SK-N-SH (cell line): ENCODE measurements around the gene SPINK8. TPM values are rescaled to one million over a fixed set of nuclear protein-coding genes. Genes with fewer than 3 reads are reported as not detected.

ENCODE experiments used
- CTCF ChIA-PET: fragments of 300-600, 350-600 bp; formaldehyde crosslinking; extraction: SDS; loops from one replicate; lab custom pipeline; 2021; lab: Yijun Ruan, JAX
- POLR2A ChIA-PET: fragments of 350-600 bp; sonication (Branson Sonifier 250); formaldehyde crosslinking; extraction: SDS; loops from one replicate; lab custom pipeline; 2020; ENCODE audit warnings: antibody characterized with exemption, inconsistent platforms; lab: Yijun Ruan, JAX
- DNase-seq: peaks from one replicate; pipeline ENCODE4 v3.0.0; 2012
- H2AFZ ChIP-seq: fragments of 200-600 bp; sonication (generic); 2 replicates; pipeline ENCODE4 v1.8.1; 2016; ENCODE audit warnings: antibody characterized with exemption, mild to moderate bottlenecking, low read depth
- H3F3A ChIP-seq: fragments of 200-600 bp; sonication (generic); replicated peaks from 2 replicates; pipeline ENCODE3; 2016; ENCODE audit warnings: antibody characterized with exemption, mild to moderate bottlenecking; ENCODE audit not compliant: insufficient read depth
- H3K27ac ChIP-seq, 2 experiments: fragments of 200-500 bp in 1 of 2; fragments of 200-600 bp in 1 of 2; sonication (Bioruptor generic) in 1 of 2; sonication (generic), shearing (Covaris generic) in 1 of 2; 2 replicates each; pipeline versions ENCODE4 v1.5.1 to v1.6.1; 2014 to 2016; ENCODE audit warnings: low read depth in 2 of 2, inconsistent platforms in 1 of 2, low read length in 1 of 2, mild to moderate bottlenecking in 1 of 2, mixed read lengths in 1 of 2
- H3K27me3 ChIP-seq: fragments of 200-600 bp; sonication (generic), shearing (Covaris generic); 2 replicates; pipeline ENCODE4 v1.6.1; 2016; ENCODE audit warnings: mixed run types; ENCODE audit not compliant: insufficient read depth
- H3K36me3 ChIP-seq, 2 experiments: fragments of 200-500 bp in 1 of 2; fragments of 200-600 bp in 1 of 2; sonication (Bioruptor generic) in 1 of 2; sonication (generic) in 1 of 2; replicated peaks in 1 of 2; 2 replicates each; pipeline versions ENCODE3 to v1.5.1; 2014 to 2016; ENCODE audit warnings: low read length in 1 of 2, mild to moderate bottlenecking in 1 of 2; ENCODE audit not compliant: insufficient read depth in 2 of 2, control insufficient read depth in 1 of 2
- H3K4me1 ChIP-seq, 2 experiments: fragments of 200-500 bp in 1 of 2; fragments of 200-600 bp in 1 of 2; sonication (Bioruptor generic) in 1 of 2; sonication (generic), shearing (Covaris generic) in 1 of 2; 2 replicates each; pipeline versions ENCODE4 v1.5.1 to v1.6.1; 2014 to 2016; ENCODE audit warnings: low read depth in 1 of 2, low read length in 1 of 2, mixed run types in 1 of 2; ENCODE audit not compliant: insufficient read depth in 2 of 2, control insufficient read depth in 1 of 2
- H3K4me2 ChIP-seq: fragments of 200-600 bp; sonication (generic), shearing (Covaris generic); 2 replicates; pipeline ENCODE4 v1.6.1; 2017; ENCODE audit warnings: mixed run types
- H3K4me3 ChIP-seq, 2 experiments: fragments of 200-500 bp in 1 of 2; fragments of 200-600 bp in 1 of 2; sonication (Bioruptor generic) in 1 of 2; sonication (generic), shearing (Covaris generic) in 1 of 2; 2 replicates each; pipeline versions ENCODE4 v1.5.1 to v1.8.1; 2014 to 2016; ENCODE audit warnings: low read depth in 2 of 2, inconsistent platforms in 1 of 2, low read length in 1 of 2, mild to moderate bottlenecking in 1 of 2, mixed read lengths in 1 of 2, moderate library complexity in 1 of 2
- H3K79me2 ChIP-seq: fragments of 200-600 bp; sonication (generic); 2 replicates; pipeline ENCODE4 v1.8.1; 2017; ENCODE audit warnings: mild to moderate bottlenecking; ENCODE audit not compliant: insufficient read depth
- H3K9ac ChIP-seq: fragments of 200-600 bp; sonication (generic); 2 replicates; pipeline ENCODE4 v1.6.1; 2017; ENCODE audit warnings: mixed run types
- H3K9me2 ChIP-seq: fragments of 200-600 bp; sonication (generic); 2 replicates; pipeline ENCODE4 v1.6.1; 2017; ENCODE audit warnings: mixed run types
- H3K9me3 ChIP-seq: fragments of 200-600 bp; sonication (generic); 2 replicates; pipeline ENCODE4 v1.6.1; 2017; ENCODE audit warnings: mixed run types, mild to moderate bottlenecking, moderate library complexity
- H4K20me1 ChIP-seq: fragments of 200-600 bp; sonication (generic); 2 replicates; pipeline ENCODE4 v1.6.1; 2017; ENCODE audit warnings: mild to moderate bottlenecking, mixed run types; ENCODE audit not compliant: insufficient read depth
- CHD2 ChIP-seq: fragments of 150-350 bp; IDR thresholded peaks from 2 replicates; pipeline ENCODE4 v1.6.1; 2018; ENCODE audit warnings: low read length; ENCODE audit not compliant: partially characterized antibody
- EP300 ChIP-seq, 2 experiments: IDR thresholded peaks; 2 replicates each; pipeline versions ENCODE4 v1.4.0 to v1.6.1; 2012; ENCODE audit warnings: borderline replicate concordance in 1 of 2, low read depth in 1 of 2, low read length in 1 of 2
- FOSL2 ChIP-seq: IDR thresholded peaks from 2 replicates; pipeline ENCODE4 v1.4.0; 2012; ENCODE audit warnings: low read depth, mild to moderate bottlenecking, moderate library complexity, borderline replicate concordance
- FOXM1 ChIP-seq: IDR thresholded peaks from 2 replicates; pipeline ENCODE4 v1.4.0; 2012; ENCODE audit warnings: low read depth, mild to moderate bottlenecking
- POLR2AphosphoS5 ChIP-seq: IDR thresholded peaks from 2 replicates; pipeline ENCODE4 v1.6.1; 2012; ENCODE audit warnings: low read depth, low read length
- RXRA ChIP-seq: IDR thresholded peaks from 2 replicates; pipeline ENCODE4 v1.4.0; 2012; ENCODE audit warnings: low read depth, mild to moderate bottlenecking, borderline replicate concordance
- SMC3 ChIP-seq: IDR thresholded peaks from 2 replicates; pipeline ENCODE4 v1.6.1; 2012; ENCODE audit warnings: low read depth, low read length, improper control_type of control experiment
- TAF1 ChIP-seq: IDR thresholded peaks from 2 replicates; pipeline ENCODE4 v1.6.1; 2012; ENCODE audit warnings: low read depth, mild to moderate bottlenecking, low read length, moderate library complexity, borderline replicate concordance
- TCF12 ChIP-seq: IDR thresholded peaks from 2 replicates; pipeline ENCODE4 v1.4.0; 2012
- USF2 ChIP-seq: fragments of 150-350 bp; IDR thresholded peaks from 2 replicates; pipeline ENCODE4 v1.6.1; 2017; ENCODE audit warnings: antibody characterized with exemption, low read length, low read depth, borderline replicate concordance
- ZBTB33 ChIP-seq: IDR thresholded peaks from 2 replicates; pipeline ENCODE4 v1.4.0; 2012; ENCODE audit warnings: low read depth, borderline replicate concordance
- WGBS: methylation state at CpG from one replicate; pipeline ENCODE4 v1.1.6; 2017; ENCODE audit warnings: low lambda C conversion rate; 5-methylcytosine and 5-hydroxymethylcytosine counted together
- polyA plus RNA-seq, 3 experiments: library from polyadenylated mRNA; depleted of rRNA; stranded (reverse); fragments of >200 nt; gene quantifications; 2 replicates each; pipeline ENCODE4 v1.2.3, GENCODE V29; 2012
- TF ChIP-seq, protein P1 (sequence below): IDR thresholded peaks from 2 replicates; pipeline ENCODE4; 2012
- TF ChIP-seq, protein P2 (sequence below): IDR thresholded peaks from 2 replicates; pipeline ENCODE4 v1.4.0; 2012; ENCODE audit warnings: low read depth, borderline replicate concordance

SPINK8 gene
- polyA plus RNA-seq, 1 of the 3 experiments (the other 2 are of a cell fraction), result not detected

- H3F3A ChIP-seq, result no peaks in the 10 kb centered on the region
- no peak for DNase-seq
- H2AFZ ChIP-seq, result no peak overlapping the region
- H3K79me2 ChIP-seq, result no peaks in the 10 kb centered on the region
- H3K27me3 ChIP-seq, result no peaks in the 10 kb centered on the region
- H3K4me2 ChIP-seq, result no peak overlapping the region
- POLR2A ChIA-PET, result no interaction called here
- H3K9me3 ChIP-seq, result no peaks in the 10 kb centered on the region
- H3K27ac ChIP-seq, result no peak overlapping the region
- CTCF ChIA-PET, result interaction anchor here (1.1 to 2.1 kb wide), 5 partner anchors 34 to 92 kb away, joined by 3 to 14 read pairs (median 4); no protein-coding TSS in a partner anchor
- H3K4me3 ChIP-seq, result no peak overlapping the region
- no peak for TF ChIP-seq FOSL2
- no peak for TF ChIP-seq CHD2
- TF ChIP-seq TCF12, result no peak
- no peak for TF ChIP-seq EP300 (IDR thresholded peaks at IDR 0.05; ENCODE audit: borderline replicate concordance in 1 of 2, low read depth in 1 of 2, low read length in 1 of 2)
- TF ChIP-seq, protein P1, sequence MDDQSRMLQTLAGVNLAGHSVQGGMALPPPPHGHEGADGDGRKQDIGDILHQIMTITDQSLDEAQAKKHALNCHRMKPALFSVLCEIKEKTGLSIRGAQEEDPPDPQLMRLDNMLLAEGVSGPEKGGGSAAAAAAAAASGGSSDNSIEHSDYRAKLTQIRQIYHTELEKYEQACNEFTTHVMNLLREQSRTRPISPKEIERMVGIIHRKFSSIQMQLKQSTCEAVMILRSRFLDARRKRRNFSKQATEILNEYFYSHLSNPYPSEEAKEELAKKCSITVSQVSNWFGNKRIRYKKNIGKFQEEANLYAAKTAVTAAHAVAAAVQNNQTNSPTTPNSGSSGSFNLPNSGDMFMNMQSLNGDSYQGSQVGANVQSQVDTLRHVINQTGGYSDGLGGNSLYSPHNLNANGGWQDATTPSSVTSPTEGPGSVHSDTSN, result no peak
- no peak for TF ChIP-seq USF2
- no peak for TF ChIP-seq FOXM1
- no peak for TF ChIP-seq ZBTB33
- TF ChIP-seq, protein P2, sequence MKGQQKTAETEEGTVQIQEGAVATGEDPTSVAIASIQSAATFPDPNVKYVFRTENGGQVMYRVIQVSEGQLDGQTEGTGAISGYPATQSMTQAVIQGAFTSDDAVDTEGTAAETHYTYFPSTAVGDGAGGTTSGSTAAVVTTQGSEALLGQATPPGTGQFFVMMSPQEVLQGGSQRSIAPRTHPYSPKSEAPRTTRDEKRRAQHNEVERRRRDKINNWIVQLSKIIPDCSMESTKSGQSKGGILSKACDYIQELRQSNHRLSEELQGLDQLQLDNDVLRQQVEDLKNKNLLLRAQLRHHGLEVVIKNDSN, result no peak
- no peak for TF ChIP-seq RXRA
- no peak for TF ChIP-seq SMC3
- no peak for TF ChIP-seq TAF1
- no peak for TF ChIP-seq POLR2AphosphoS5
- no peaks in the 10 kb centered on the region for H3K9me2 ChIP-seq
- H3K36me3 ChIP-seq, result no peaks in the 10 kb centered on the region
- peaks cover 0 to 27% of the 10 kb centered on the region in 2 experiments; a peak in 2 of 4 replicates for H3K4me1 ChIP-seq
- WGBS, result 84% methylated on average over 8 of the region's 8 CpGs
- H4K20me1 ChIP-seq, result no peaks in the 10 kb centered on the region
- H3K9ac ChIP-seq, result no peak overlapping the region
Measured at GRCh38 chr3:48343432-48343831, 10.0 kb upstream of the SPINK8 start.
